Retinal pigment epithelial cell (primary cell): ENCODE results near the gene RASGRP2.
"Not testable (repeated sequence)": the region's sequence is repeated elsewhere in the genome, so short reads cannot be mapped to it uniquely, and the experiment has no call there.

ENCODE experiments used
- DNase-seq: peaks from one replicate; pipeline ENCODE4 v3.0.0-alpha.2; 2010; ENCODE audit warnings: low read depth
- H3K4me3 ChIP-seq: 2 replicates; pipeline ENCODE4 v1.5.1; 2011; ENCODE audit warnings: mild to moderate bottlenecking, low read length, control low read depth, moderate library complexity
- TF ChIP-seq, protein P1 (sequence below): conservative IDR thresholded peaks from 2 replicates; pipeline ENCODE4 v1.5.1; 2011; ENCODE audit warnings: low read depth, low read length, control low read depth, inconsistent platforms

The RASGRP2 gene

DNA sequence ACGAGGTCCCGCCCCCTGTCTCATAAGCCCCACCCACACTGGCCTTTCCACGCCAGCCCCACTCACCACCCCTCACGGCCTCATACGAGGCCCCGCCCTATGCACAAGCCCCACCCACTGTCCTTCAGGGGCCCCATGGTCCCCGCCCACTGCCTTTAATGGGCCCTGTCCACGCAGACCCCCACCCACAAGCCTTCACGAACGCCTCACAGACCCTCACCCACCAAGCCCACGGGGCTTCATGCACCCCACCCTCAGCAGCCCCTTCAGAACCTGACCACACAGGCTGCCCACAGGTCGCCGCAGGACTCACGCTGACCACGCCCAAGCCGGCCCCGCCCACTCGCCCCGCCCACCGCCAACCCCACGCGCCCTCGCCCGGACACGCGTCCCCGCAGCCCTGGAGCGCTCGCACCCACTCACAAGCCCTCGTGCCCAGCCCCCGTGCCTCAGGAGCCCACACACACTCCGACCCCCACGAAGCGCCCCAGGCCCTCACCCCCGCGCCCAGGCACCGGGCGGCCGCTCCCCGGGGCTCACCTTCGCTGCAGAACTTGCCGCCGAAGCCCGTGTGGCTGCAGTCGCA lies 31.4 kb downstream of the RASGRP2 start:
- TF ChIP-seq, protein P1, sequence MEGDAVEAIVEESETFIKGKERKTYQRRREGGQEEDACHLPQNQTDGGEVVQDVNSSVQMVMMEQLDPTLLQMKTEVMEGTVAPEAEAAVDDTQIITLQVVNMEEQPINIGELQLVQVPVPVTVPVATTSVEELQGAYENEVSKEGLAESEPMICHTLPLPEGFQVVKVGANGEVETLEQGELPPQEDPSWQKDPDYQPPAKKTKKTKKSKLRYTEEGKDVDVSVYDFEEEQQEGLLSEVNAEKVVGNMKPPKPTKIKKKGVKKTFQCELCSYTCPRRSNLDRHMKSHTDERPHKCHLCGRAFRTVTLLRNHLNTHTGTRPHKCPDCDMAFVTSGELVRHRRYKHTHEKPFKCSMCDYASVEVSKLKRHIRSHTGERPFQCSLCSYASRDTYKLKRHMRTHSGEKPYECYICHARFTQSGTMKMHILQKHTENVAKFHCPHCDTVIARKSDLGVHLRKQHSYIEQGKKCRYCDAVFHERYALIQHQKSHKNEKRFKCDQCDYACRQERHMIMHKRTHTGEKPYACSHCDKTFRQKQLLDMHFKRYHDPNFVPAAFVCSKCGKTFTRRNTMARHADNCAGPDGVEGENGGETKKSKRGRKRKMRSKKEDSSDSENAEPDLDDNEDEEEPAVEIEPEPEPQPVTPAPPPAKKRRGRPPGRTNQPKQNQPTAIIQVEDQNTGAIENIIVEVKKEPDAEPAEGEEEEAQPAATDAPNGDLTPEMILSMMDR = no peak
- H3K4me3 ChIP-seq = no peak overlapping the region
- no peak for DNase-seq

DNA sequence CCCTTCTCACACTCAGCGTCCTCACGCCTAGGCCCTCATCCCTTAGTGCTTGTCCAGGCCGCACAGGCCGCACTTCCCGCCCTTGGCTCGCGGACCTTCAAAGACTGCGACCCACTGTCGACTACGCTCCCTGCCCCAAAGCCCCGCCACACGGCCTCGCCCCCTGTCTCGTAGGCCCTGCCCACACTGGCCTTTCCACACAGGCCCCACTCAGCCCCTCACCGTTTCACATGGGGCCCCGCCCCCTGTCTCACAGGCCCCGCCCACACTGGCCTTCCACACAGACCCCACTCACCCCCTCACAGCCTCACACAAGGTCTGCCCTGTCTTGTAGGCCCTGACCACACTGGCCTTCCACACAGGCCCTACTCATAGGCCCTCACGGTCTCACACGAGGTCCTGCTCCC lies 32.0 kb downstream of the RASGRP2 start:
- H3K4me3 ChIP-seq = no peak overlapping the region
- no peak for DNase-seq
- TF ChIP-seq, protein P1 = no peak

DNA sequence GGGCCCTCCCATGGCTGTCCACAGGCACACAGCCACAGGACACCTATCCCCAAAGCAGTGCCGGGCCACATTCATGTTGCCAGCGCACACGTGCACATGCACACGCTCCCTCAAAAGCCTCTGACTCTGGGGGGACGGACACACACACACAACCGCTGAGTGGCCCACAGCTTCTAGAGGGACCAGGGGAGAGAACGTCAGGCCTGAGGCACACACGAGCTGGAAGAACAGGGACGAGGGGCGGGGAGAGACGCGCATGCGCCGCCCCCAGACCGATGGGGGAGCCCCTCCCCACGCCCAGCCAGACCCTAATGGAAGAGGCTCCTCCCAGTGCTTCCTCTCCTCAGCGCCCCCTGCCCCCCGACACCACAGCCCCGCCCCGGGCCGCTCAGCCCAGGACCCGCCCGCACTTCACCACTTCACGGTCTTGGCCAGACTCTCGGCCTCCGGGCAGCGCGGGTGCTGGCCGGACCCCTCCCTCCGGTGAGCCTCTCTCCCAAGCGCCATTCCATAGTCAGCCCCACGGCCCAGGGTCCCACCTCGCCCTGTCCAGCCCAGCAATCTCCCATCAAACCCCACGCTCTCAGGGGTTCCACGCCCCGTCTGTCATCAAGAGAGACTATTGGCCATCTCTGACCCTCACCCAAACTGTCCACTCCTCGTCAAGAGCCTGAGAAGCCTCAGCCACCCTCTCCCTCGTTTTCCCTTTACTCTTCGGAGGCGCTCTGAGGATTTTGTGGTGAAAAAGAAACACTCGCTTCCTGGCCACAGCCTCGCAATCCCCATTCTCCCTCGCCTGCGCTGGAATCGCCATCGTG lies 32.6 kb downstream of the RASGRP2 start:
- TF ChIP-seq, protein P1 = no peak
- no peak for DNase-seq
- no peak overlapping the region for H3K4me3 ChIP-seq

DNA sequence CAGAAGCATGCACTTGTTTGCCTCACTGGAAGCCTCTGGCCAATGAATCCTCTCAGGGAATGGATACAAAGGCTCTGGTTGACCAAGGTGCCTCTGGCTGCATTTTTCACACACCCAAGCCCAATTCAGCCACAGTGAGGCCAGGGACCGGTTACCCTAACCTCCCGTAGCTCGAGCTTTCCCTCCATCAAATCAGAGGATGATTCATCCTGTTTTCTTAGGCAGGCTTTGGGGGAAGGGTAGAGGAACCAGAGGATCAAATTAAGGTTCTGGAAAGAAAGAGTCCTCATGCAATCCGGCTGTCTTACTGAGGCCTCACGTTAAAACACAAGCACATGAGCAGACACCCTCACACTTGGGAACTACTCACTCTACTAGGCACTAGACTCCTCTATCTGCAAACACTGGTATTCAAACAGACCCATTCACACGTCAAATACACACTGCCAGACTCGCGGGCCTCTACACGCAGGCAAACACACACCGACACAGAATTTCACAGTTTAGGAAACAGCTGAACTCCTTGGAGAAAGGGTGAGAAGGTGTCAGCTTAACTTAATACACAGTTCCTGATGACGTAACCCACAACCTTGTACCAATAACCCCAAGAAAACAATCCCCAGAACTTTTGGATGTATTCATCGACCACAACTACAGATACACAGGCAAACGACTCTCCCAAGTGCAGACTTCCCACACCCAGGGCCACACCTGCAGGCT lies 33.4 kb downstream of the RASGRP2 start:
- H3K4me3 ChIP-seq = no peak overlapping the region
- TF ChIP-seq, protein P1 = no peak
- DNase-seq = no peak

DNA sequence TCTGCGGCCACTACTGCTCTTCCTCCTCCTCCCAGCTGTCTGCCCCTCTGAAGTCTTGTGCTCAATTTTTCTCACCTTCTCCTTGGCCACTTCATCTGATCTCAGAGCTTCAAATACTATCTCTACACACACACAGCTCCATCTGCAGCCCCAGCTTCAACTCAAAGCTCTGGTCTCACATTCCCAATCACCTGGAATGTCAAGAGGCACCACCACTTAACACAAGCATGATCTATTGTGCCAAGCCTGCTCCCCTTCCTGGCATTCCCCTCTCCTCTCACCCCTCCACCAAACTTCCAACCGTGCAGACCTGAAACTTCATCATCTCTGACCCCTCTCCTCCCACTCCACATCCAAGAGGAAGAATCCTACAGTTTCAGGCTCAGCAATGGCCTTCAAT lies 38.4 kb downstream of the RASGRP2 start:
- no peak overlapping the region for H3K4me3 ChIP-seq
- TF ChIP-seq, protein P1 = no peak
- DNase-seq = no peak

DNA sequence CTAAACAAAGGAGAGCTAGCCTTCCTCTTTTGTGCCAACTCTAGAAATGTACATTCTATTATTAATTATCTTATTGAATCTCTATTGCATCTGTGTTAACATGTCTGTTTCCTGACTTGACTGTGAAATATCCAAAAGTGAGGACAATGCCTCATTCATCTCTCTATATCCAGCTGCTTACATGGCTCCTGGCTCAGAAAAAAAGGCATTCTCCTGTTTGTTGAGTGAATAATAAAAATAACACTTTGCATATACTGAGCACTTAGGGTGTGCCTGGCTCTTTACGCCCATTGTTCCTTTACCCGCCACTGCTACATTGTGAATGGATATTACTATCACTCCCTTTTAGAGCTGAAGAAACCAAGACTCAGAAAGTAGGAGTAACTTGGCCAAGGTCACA lies 40.9 kb downstream of the RASGRP2 start:
- no peak for DNase-seq
- H3K4me3 ChIP-seq = no peak overlapping the region
- TF ChIP-seq, protein P1 = no peak

DNA sequence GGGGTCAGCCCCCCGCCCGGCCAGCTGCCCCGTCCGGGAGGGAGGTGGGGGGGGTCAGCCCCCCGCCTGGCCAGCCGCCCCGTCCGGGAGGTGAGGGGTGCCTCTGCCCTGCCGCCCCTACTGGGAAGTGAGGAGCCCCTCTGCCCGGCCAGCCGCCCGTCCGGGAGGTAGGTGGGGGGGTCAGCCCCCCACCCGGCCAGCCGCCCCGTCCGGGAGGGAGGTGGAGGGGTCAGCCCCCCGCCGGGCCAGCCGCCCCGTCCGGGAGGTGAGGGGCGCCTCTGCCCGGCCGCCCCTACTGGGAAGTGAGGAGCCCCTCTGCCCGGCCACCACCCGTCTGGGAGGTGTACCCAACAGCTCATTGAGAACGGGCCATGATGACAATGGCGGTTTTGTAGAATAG lies 42.0 kb downstream of the RASGRP2 start:
- H3K4me3 ChIP-seq, DNase-seq: not testable (repeated sequence)
